Breast epithelium (tissue), 3 donors: ENCODE results near the gene PGBD1.

Source experiments
- CTCF ChIP-seq, 3 donors: fragments of 450-650 bp; IDR thresholded peaks; one replicate each; pipeline ENCODE4 v1.5.1; 2016 to 2017; ENCODE audit warnings: antibody characterized with exemption in 3 of 3, mild to moderate bottlenecking in 3 of 3, moderate library complexity in 3 of 3
- POLR2AphosphoS5 ChIP-seq, 3 donors: sonication (generic); formaldehyde crosslinking; IDR thresholded peaks; one replicate each; pipeline ENCODE4 v1.6.1; 2017; ENCODE audit warnings: antibody characterized with exemption in 3 of 3

DNA sequence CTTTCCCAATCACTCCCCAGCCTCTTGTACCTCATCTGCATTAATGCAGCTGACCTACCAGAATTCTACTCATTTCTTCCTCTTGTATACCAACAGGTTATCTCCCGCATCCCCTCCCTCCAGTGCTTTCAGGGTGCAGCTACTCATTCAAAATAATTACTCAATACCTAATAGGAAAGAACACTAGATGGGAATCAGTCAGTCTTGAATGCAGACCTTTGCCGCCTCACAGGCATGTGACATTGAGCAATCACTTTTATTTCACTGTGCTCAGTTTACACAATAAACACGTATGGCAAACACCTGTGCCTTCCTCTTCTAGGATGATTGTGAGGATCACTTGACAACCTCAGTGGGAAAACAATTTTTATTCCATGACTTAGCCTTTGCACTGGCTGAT lies 41.3 kb downstream of the PGBD1 start:
- TF ChIP-seq POLR2AphosphoS5 (IDR thresholded peaks at IDR 0.05) (no peak), CTCF (IDR thresholded peaks at IDR 0.05) (no peak)
